Stimulated activated memory B cell treated with anti-CD40 and anti-IgM and Interleukin-4, amounts not matched to agents 10 μg/mL and 1 μg/mL and 100 μg/mL, for 72 hours (primary cell): ENCODE data around the gene APBA2.

Experiments
- ATAC-seq: fragments of 150-1000 bp; cut with Tn5 transposase; 2 replicates; pipeline ENCODE4 v1.10.0; 2021
- H3K27ac Mint-ChIP-seq: one replicate; pipeline ENCODE4 v1.8.0; 2022; ENCODE audit warnings: mild to moderate bottlenecking, mixed read lengths
- H3K27me3 Mint-ChIP-seq: one replicate; pipeline ENCODE4 v1.8.0; 2022; ENCODE audit warnings: mixed read lengths
- H3K36me3 Mint-ChIP-seq: one replicate; pipeline ENCODE4 v1.8.0; 2022; ENCODE audit warnings: mixed read lengths
- H3K4me1 Mint-ChIP-seq: one replicate; pipeline ENCODE4 v1.8.0; 2022; ENCODE audit warnings: mixed read lengths
- H3K4me3 Mint-ChIP-seq: one replicate; pipeline ENCODE4 v1.8.0; 2022; ENCODE audit warnings: mild to moderate bottlenecking, moderate library complexity, mixed read lengths
- H3K9me3 Mint-ChIP-seq: one replicate; pipeline ENCODE4 v1.8.0; 2022; ENCODE audit warnings: mixed read lengths

Gene APBA2

GRCh38 chr15:29066310-29066709 is 180.5 kb downstream of the APBA2 start:
- no peaks in the 10 kb centered on the region for H3K36me3 Mint-ChIP-seq
- no peaks in the 10 kb centered on the region for H3K4me1 Mint-ChIP-seq
- H3K27ac Mint-ChIP-seq: no peak overlapping the region
- peaks cover 8% of the 10 kb centered on the region for H3K27me3 Mint-ChIP-seq
- H3K9me3 Mint-ChIP-seq: peaks cover 9% of the 10 kb centered on the region
- H3K4me3 Mint-ChIP-seq: no peak overlapping the region
- no peak for ATAC-seq

- Mint-ChIP-seq H3K9me3 (peaks cover 9% of the 10 kb centered on the region), H3K4me1 (no peaks in the 10 kb centered on the region), H3K36me3 (no peaks in the 10 kb centered on the region), H3K27me3 (peaks cover 8% of the 10 kb centered on the region), H3K27ac (no peak overlapping the region), H3K4me3 (no peak overlapping the region)
- ATAC-seq: no peak
Measured at GRCh38 chr15:29066838-29067237, 181.1 kb downstream of the APBA2 start.

- H3K36me3 Mint-ChIP-seq: no peaks in the 10 kb centered on the region
- no peak overlapping the region for H3K27ac Mint-ChIP-seq
- H3K4me3 Mint-ChIP-seq: no peak overlapping the region
- no peaks in the 10 kb centered on the region for H3K4me1 Mint-ChIP-seq
- no peak for ATAC-seq
- H3K9me3 Mint-ChIP-seq: peaks cover 9% of the 10 kb centered on the region
- H3K27me3 Mint-ChIP-seq: peaks cover 8% of the 10 kb centered on the region
Measured at GRCh38 chr15:29067949-29068348, 182.2 kb downstream of the APBA2 start.

- Mint-ChIP-seq H3K27me3 (no peaks in the 10 kb centered on the region), H3K4me3 (no peak overlapping the region), H3K27ac (no peak overlapping the region), H3K36me3 (no peaks in the 10 kb centered on the region), H3K4me1 (no peaks in the 10 kb centered on the region), H3K9me3 (peaks cover 9% of the 10 kb centered on the region)
- ATAC-seq: no peak
Measured at GRCh38 chr15:29070471-29071231, 184.9 kb downstream of the APBA2 start.

GRCh38 chr15:29071232-29071881 is 185.6 kb downstream of the APBA2 start:
- no peak for ATAC-seq
- H3K4me3 Mint-ChIP-seq: no peak overlapping the region
- H3K9me3 Mint-ChIP-seq: peaks cover 9% of the 10 kb centered on the region
- no peaks in the 10 kb centered on the region for H3K27me3 Mint-ChIP-seq
- H3K4me1 Mint-ChIP-seq: no peaks in the 10 kb centered on the region
- H3K36me3 Mint-ChIP-seq: no peaks in the 10 kb centered on the region
- no peak overlapping the region for H3K27ac Mint-ChIP-seq

GRCh38 chr15:29071882-29072273 is 186.1 kb downstream of the APBA2 start:
- no peaks in the 10 kb centered on the region for H3K36me3 Mint-ChIP-seq
- peaks cover 9% of the 10 kb centered on the region for H3K9me3 Mint-ChIP-seq
- no peaks in the 10 kb centered on the region for H3K4me1 Mint-ChIP-seq
- ATAC-seq: no peak
- no peaks in the 10 kb centered on the region for H3K27me3 Mint-ChIP-seq
- no peak overlapping the region for H3K27ac Mint-ChIP-seq
- H3K4me3 Mint-ChIP-seq: no peak overlapping the region

- no peak for ATAC-seq
- no peaks in the 10 kb centered on the region for H3K27me3 Mint-ChIP-seq
- no peaks in the 10 kb centered on the region for H3K4me1 Mint-ChIP-seq
- H3K9me3 Mint-ChIP-seq: peaks cover 9% of the 10 kb centered on the region
- no peak overlapping the region for H3K4me3 Mint-ChIP-seq
- no peaks in the 10 kb centered on the region for H3K36me3 Mint-ChIP-seq
- no peak overlapping the region for H3K27ac Mint-ChIP-seq
Measured at GRCh38 chr15:29072444-29072843, 186.7 kb downstream of the APBA2 start.

- H3K4me3 Mint-ChIP-seq: no peak overlapping the region
- no peak for ATAC-seq
- H3K36me3 Mint-ChIP-seq: no peaks in the 10 kb centered on the region
- peaks cover 7% of the 10 kb centered on the region for H3K9me3 Mint-ChIP-seq
- no peak overlapping the region for H3K27ac Mint-ChIP-seq
- no peaks in the 10 kb centered on the region for H3K27me3 Mint-ChIP-seq
- no peaks in the 10 kb centered on the region for H3K4me1 Mint-ChIP-seq
Measured at GRCh38 chr15:29074045-29074444, 188.3 kb downstream of the APBA2 start.

GRCh38 chr15:29078541-29078940 is 192.8 kb downstream of the APBA2 start:
- Mint-ChIP-seq H3K27ac (no peak overlapping the region), H3K4me3 (no peak overlapping the region), H3K36me3 (no peaks in the 10 kb centered on the region), H3K27me3 (no peaks in the 10 kb centered on the region), H3K9me3 (no peaks in the 10 kb centered on the region), H3K4me1 (no peaks in the 10 kb centered on the region)
- no peak for ATAC-seq

- no peak for ATAC-seq
- no peaks in the 10 kb centered on the region for H3K4me1 Mint-ChIP-seq
- H3K27me3 Mint-ChIP-seq: no peaks in the 10 kb centered on the region
- no peaks in the 10 kb centered on the region for H3K36me3 Mint-ChIP-seq
- no peak overlapping the region for H3K4me3 Mint-ChIP-seq
- peaks cover under 1% of the 10 kb centered on the region for H3K9me3 Mint-ChIP-seq
- no peak overlapping the region for H3K27ac Mint-ChIP-seq
Measured at GRCh38 chr15:29079479-29079878, 193.7 kb downstream of the APBA2 start.

GRCh38 chr15:29081781-29082180 is 196.0 kb downstream of the APBA2 start:
- H3K36me3 Mint-ChIP-seq: no peaks in the 10 kb centered on the region
- H3K9me3 Mint-ChIP-seq: peaks cover 6% of the 10 kb centered on the region
- H3K4me1 Mint-ChIP-seq: no peaks in the 10 kb centered on the region
- ATAC-seq: no peak
- H3K4me3 Mint-ChIP-seq: no peak overlapping the region
- H3K27ac Mint-ChIP-seq: no peak overlapping the region
- H3K27me3 Mint-ChIP-seq: no peaks in the 10 kb centered on the region

GRCh38 chr15:29083161-29083560 is 197.4 kb downstream of the APBA2 start:
- Mint-ChIP-seq H3K4me1 (no peaks in the 10 kb centered on the region), H3K27ac (no peak overlapping the region), H3K36me3 (no peaks in the 10 kb centered on the region), H3K27me3 (peaks cover 9% of the 10 kb centered on the region), H3K4me3 (no peak overlapping the region), H3K9me3 (peaks cover 6% of the 10 kb centered on the region)
- no peak for ATAC-seq

- peaks cover 6% of the 10 kb centered on the region for H3K9me3 Mint-ChIP-seq
- H3K36me3 Mint-ChIP-seq: no peaks in the 10 kb centered on the region
- H3K4me3 Mint-ChIP-seq: no peak overlapping the region
- no peaks in the 10 kb centered on the region for H3K4me1 Mint-ChIP-seq
- peaks cover 16% of the 10 kb centered on the region for H3K27me3 Mint-ChIP-seq
- ATAC-seq: no peak
- H3K27ac Mint-ChIP-seq: no peak overlapping the region
Measured at GRCh38 chr15:29083858-29084257, 198.1 kb downstream of the APBA2 start.

- peaks cover 6% of the 10 kb centered on the region for H3K9me3 Mint-ChIP-seq
- no peaks in the 10 kb centered on the region for H3K36me3 Mint-ChIP-seq
- H3K27me3 Mint-ChIP-seq: peaks cover 25% of the 10 kb centered on the region
- H3K27ac Mint-ChIP-seq: no peak overlapping the region
- H3K4me1 Mint-ChIP-seq: no peaks in the 10 kb centered on the region
- no peak overlapping the region for H3K4me3 Mint-ChIP-seq
- no peak for ATAC-seq
Measured at GRCh38 chr15:29086001-29086400, 200.2 kb downstream of the APBA2 start.

GRCh38 chr15:29086891-29087290 is 201.1 kb downstream of the APBA2 start:
- Mint-ChIP-seq H3K9me3 (peaks cover 8% of the 10 kb centered on the region), H3K27ac (no peak overlapping the region), H3K4me3 (no peak overlapping the region), H3K4me1 (no peaks in the 10 kb centered on the region), H3K27me3 (peaks cover 31% of the 10 kb centered on the region), H3K36me3 (no peaks in the 10 kb centered on the region)
- no peak for ATAC-seq
